Stomach (tissue), 4 donors: ENCODE data around the gene RALA.
"Not testable (repeated sequence)": the region's sequence is repeated elsewhere in the genome, so short reads cannot be mapped to it uniquely, and the experiment has no call there.

Experiments used
- CTCF ChIP-seq, 7 experiments: fragments of 450-650 bp in 4 of 7; fragments of 200-600 bp in 3 of 7; sonication (generic) in 3 of 7; IDR thresholded peaks; one replicate each; pipeline ENCODE4 v1.5.1; 2016 to 2019; ENCODE audit warnings: antibody characterized with exemption in 7 of 7, control low read depth in 2 of 7, mild to moderate bottlenecking in 1 of 7
- EP300 ChIP-seq: sonication (generic); formaldehyde crosslinking; IDR thresholded peaks from one replicate; pipeline ENCODE4 v1.6.1; 2017; ENCODE audit warnings: antibody characterized with exemption
- POLR2A ChIP-seq, 4 donors: fragments of 450-650 bp; IDR thresholded peaks; one replicate each; pipeline ENCODE4 v1.6.1; 2016; ENCODE audit warnings: antibody characterized with exemption in 4 of 4, control low read depth in 2 of 4, mild to moderate bottlenecking in 1 of 4, moderate library complexity in 1 of 4

- TF ChIP-seq CTCF (IDR thresholded peaks at IDR 0.05); POLR2A (IDR thresholded peaks at IDR 0.05); EP300: not testable (repeated sequence)
These were observed 44.9 kb downstream of the RALA start for GRCh38 chr7:39668280-39668679.
